ENCODE measurements around the gene ADAMTS19.

ADAMTS19 gene

DNA sequence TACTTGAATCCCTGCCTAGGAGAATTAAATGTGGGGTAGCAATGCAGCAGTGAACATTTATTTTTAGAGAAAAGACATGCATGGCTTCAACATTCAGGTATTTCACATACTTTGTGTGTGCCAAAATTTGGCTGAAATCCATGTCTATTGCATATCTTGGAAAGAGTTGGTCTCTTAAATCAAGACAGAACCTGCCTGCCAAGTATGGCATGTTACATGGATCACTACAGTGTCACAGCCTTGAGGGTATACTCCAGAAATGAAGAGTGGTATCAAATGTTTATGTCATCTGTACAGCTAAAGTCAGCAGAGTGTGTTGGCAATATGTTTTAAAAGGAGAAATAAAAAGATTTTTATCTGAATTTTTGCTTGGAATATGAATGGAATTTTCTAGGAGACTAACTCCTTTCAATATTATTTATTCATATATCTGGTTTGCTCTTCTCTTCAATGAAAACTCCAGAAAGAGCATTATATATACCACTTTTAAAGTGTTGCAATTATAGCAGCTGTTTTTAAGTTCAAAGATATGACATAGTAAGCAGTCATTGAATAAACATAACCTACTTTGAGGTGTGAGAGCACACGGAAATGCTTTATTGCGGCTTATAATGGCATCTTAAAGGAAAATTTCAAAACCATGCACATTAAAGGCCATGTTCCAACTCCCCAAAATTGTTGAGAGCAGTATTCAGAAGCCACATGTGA is 192.4 kb downstream of the ADAMTS19 start:
- no peak for TF ChIP-seq ZNF274 (IDR thresholded peaks at IDR 0.05; ENCODE audit: low read depth, low read length)
- H3K4me3 ChIP-seq (ENCODE audit: low read length) = no peak overlapping the region

DNA sequence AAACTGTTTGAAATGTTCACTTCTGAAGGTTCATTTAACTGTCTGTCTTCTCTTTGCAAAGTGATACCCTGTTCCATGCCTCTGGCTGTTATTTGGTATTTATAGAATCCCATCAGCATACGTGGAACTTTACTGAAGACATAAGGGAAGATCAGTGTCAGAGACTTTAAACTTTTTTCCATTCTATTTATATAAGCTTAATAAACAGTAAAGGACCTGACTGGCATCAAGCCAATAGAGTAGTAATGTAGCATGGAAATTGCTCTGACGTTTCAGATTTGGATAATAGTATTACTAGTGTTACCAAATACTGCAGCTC is 192.9 kb downstream of the ADAMTS19 start:
- no peak for TF ChIP-seq ZNF274 (IDR thresholded peaks at IDR 0.05; ENCODE audit: low read depth, low read length)
- H3K4me3 ChIP-seq (ENCODE audit: low read length) = no peak overlapping the region

DNA sequence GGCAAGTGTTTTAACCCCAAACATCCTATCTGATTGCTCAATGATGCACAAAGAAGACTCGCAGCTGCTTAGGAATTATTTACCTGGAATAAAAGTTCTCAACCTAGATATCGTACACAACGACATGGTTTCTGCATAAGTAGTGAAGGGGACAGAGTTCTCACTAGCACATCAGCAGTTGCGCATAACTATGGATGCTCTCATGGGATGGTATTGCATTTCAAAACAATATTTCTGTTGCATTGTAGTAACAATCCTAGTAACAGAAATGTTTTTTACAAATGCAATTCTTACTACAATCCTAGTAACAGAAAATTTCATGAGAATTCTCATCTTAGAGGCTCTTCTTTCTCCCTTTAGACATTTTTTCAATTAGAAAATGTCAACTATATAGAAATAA is 193.3 kb downstream of the ADAMTS19 start:
- TF ChIP-seq ZNF274 (IDR thresholded peaks at IDR 0.05; ENCODE audit: low read depth, low read length) = no peak
- no peak overlapping the region for H3K4me3 ChIP-seq (ENCODE audit: low read length)

DNA sequence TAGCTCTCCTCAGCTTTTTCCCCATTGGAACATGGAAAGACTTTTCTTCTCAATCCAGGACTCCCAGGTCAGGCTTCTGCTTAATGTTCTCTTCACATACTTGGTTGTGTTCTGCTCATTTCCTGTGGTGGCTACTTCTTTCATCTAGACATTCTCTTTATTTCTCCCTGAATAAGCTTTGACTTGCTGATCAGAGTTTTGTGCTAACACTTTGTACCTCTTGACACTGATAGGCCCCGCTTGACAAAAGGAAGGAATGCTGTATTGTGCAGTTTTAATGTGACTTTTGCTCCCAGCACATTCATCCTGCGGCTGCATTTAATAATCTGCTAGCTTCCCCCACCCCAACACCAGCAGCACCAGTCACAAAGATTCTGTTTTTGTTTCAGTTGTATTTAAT is 196.9 kb downstream of the ADAMTS19 start:
- no peak for TF ChIP-seq ZNF274 (IDR thresholded peaks at IDR 0.05; ENCODE audit: low read depth, low read length)
- no peak overlapping the region for H3K4me3 ChIP-seq (ENCODE audit: low read length)

DNA sequence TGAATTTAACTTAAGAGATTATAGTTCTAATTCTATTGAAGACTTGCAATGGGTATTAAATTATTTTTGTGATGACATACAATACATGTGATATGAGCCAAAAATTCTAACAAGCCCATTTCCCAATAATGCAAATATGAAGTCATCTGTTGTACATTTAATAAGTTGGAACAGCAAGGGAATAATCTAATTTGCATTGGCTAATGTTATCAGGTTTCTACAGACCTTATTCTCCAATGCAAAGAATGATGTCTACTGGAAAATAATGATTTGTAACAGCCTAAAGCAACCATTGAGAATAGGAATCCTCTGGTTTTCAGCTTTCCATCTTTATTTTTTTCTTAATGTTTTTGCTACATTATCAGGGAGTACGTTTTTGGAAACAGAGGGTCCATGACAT is 198.7 kb downstream of the ADAMTS19 start:
- TF ChIP-seq ZNF274 (IDR thresholded peaks at IDR 0.05; ENCODE audit: low read depth, low read length) = no peak
- H3K4me3 ChIP-seq (ENCODE audit: low read length) = no peak overlapping the region

DNA sequence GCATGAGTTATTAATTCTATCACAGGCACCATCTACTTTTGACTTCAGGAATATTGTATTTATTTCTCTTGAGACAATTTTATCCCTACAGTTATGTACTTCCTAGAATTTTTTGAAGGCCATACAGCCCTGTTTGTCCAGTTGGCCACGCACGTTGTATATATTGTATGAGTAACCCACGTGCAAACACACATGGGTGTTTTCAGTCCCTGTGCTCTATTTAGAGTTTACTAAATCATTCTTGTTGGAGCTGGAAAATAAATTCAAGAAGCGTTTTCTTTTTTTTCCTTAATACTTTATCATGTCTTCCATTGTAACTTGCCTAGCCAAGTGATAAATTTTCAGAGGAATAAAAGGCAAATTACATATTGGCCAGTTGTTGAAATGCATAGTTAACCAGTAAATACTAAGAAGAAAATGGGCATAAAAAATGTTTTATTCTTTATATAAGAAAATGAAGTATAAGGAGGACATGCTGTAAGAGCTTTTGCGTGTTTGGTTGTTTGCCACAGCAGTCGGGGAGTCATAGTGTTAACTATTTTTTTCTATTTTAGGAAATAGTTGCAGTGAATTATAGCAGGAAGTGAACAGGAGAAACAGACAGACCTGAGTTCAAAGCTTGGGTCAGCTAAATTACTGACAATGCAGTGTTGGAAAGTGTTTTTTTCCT is 201.4 kb downstream of the ADAMTS19 start:
- H3K4me3 ChIP-seq (ENCODE audit: low read length) = no peak overlapping the region
- TF ChIP-seq ZNF274 (IDR thresholded peaks at IDR 0.05; ENCODE audit: low read depth, low read length) = no peak

DNA sequence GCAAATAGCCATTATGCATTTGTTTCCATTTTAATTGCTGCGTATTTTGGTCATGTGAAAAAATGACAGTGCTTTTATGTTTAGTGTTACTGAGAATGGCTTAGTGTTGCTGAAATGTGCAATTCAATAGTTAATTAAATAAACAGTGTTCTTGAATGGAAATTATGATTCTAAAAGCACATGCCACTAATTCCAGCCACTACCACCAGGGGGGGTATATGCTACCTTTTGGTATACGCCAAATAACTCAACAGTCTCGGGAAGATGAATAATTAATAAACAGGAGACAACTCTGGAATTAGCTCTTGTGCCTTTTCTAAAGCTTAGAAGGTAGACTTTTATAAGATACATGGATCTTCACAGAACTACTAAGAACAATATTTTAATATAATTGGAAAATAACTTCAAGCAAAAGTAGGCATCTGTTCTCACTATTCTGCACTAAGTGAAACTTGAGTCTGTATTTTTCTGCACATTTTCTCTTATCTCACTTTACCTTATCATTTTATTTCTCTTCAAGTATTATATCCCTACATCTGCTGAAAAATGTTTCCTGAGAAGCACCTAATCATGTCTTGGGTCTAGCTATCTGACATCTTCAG is 204.3 kb downstream of the ADAMTS19 start:
- TF ChIP-seq ZNF274 (IDR thresholded peaks at IDR 0.05; ENCODE audit: low read depth, low read length) = no peak
- H3K4me3 ChIP-seq (ENCODE audit: low read length) = no peak overlapping the region

DNA sequence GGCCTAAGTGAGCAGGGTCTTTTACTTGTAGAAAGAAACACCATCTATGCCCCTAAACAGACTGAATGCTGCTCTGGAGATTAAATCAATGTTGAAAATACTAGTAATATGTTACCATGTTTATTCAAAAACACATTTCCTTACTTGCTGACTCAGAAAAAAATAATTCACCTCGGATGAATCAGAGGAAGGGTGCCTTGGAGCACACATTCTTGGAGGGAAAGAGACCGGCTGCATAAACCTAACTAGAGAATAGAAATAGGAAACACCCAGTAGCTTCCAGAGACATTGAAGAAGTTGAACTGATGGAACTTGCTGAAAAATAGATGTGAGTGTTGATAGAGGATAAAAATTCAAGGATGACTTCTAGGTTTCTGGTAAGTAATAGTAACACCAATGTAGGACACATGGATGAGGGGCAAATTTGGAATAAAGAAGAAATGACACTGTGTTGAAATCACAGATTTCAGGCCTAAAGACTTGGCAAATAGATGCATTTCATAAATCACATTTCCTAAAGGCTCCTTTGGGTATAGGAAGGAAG is 210.9 kb downstream of the ADAMTS19 start:
- no peak for TF ChIP-seq ZNF274 (IDR thresholded peaks at IDR 0.05; ENCODE audit: low read depth, low read length)
- H3K4me3 ChIP-seq (ENCODE audit: low read length) = no peak overlapping the region

DNA sequence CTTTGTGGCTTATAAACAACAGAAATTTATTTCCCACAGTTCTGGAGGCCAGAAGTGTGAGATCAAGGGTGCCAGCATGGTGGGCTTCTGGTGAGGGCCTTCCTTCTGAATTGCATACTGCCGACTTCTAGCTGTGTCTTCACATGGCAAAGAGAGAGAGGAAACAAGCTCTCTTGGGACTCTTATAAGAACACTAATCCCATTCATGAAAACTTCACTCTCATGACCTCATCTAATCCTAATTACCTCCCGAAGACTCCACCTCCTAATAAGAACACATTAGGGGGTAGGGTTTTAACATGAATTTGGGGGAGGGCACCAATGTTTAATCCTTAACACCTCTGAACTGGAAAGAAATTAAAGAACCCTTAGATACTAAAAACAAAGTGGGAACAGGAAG is 211.9 kb downstream of the ADAMTS19 start:
- TF ChIP-seq ZNF274 (IDR thresholded peaks at IDR 0.05; ENCODE audit: low read depth, low read length) = no peak
- H3K4me3 ChIP-seq (ENCODE audit: low read length) = no peak overlapping the region

DNA sequence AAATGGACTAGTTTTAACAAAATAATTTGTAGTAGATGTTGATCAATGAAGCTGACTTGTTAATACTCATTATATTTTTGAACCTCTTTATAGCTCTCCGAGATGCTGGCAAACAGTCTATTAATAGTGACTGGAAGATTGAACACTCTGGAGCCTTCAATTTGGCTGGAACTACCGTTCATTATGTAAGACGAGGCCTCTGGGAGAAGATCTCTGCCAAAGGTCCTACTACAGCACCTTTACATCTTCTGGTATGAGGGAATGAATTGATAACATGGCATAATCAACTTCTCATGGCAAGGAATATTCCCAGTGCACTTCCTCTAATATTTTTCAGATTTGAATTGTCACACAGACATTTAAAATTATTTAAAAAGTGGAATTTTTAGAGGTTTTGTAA is 219.6 kb downstream of the ADAMTS19 start:
- no peak for TF ChIP-seq ZNF274 (IDR thresholded peaks at IDR 0.05; ENCODE audit: low read depth, low read length)
- H3K4me3 ChIP-seq (ENCODE audit: low read length) = no peak overlapping the region

DNA sequence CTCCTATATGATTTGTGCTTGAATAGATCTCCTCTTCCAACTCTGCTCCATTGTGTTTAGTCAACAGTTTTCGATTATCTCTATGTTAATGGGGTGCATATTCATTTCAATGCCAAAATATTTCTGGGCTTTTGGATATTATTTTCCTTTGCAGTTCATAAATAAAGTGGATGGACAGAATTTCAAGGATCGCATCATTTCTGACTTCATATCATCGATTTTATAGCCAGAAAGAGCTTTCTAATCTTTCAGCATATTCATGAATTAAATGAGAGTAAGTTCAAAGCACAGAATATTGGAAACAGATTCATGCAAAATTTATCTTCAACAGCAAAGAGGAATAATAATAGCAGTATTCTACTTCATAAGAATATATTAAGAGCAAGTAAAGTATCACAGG is 227.8 kb downstream of the ADAMTS19 start:
- no peak overlapping the region for H3K4me3 ChIP-seq (ENCODE audit: low read length)
- TF ChIP-seq ZNF274 (IDR thresholded peaks at IDR 0.05; ENCODE audit: low read depth, low read length) = no peak

DNA sequence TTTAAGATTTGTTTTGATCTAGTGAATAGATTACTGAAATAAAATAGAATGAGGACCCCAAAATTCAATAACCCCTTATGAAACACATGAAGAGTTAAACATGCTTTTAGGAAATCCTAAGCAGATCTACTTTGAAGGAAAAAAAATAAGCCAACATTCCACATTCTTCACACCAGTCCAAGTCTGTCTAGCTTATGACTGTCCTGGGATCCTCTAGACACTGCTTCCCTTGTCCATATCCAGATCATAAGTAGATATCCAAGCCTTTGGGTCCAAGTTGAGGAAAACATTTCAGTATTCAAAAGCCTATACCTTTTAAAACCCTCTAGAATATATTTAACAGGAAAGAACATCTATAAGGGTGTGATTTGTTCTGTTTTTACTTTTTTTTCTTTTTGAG is 228.9 kb downstream of the ADAMTS19 start:
- no peak for TF ChIP-seq ZNF274 (IDR thresholded peaks at IDR 0.05; ENCODE audit: low read depth, low read length)
- H3K4me3 ChIP-seq (ENCODE audit: low read length) = no peak overlapping the region

DNA sequence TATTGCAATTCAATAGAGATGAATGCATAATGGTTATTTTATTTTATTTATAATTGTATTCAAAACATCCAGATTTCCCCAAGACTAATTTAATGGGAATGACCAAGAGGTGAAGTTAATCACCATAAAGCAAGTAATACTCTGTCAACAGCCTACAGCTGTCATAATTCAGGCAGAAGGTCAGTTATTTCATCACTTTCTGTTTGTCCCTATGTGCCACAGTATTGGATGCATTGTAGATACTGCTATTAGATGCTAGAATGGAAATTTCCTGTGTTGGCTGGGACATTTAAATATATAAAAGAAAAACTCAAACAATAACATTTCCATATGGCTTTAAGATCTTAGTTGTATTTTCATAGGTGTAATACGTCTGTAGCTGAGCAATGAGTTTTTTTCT is 231.1 kb downstream of the ADAMTS19 start:
- no peak overlapping the region for H3K4me3 ChIP-seq (ENCODE audit: low read length)
- TF ChIP-seq ZNF274 (IDR thresholded peaks at IDR 0.05; ENCODE audit: low read depth, low read length) = no peak

DNA sequence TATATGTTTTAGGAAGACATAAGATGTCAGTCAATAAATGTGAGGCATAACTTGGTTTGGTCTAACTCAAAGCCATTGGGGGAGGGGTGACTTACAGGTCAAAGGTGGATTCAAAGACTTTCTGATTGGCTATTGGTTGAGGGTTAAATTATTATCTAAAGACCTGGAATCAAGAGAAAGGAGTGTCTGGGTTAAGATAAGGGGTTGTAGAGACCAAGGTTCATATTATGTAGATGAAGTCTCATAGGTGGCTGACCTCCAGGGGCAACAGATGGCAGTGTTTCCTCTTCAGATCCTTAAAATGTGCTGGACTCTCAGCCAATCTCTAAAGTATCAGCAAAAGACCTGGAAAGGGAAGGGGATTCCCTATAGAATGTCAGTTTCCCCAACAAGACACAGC is 236.5 kb downstream of the ADAMTS19 start:
- no peak overlapping the region for H3K4me3 ChIP-seq (ENCODE audit: low read length)
- no peak for TF ChIP-seq ZNF274 (IDR thresholded peaks at IDR 0.05; ENCODE audit: low read depth, low read length)

DNA sequence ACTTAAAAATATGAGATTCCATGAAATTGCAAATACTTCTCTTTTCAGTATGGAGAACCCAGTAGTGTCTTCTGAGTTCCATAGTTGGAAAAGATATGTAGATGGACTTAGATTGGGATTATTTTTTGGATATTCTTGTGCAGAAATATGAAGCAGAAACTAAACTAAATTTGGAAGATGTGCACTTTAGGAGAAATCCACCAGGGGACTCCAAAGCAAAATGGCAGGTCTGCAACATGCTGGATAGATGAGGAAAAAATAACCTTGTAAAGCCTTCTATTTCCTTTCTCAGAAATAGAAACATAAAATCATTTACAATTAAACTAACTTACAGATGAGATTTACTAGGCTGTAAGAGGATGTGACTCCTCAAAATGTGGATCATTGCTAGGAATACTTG is 238.6 kb downstream of the ADAMTS19 start:
- no peak overlapping the region for H3K4me3 ChIP-seq (ENCODE audit: low read length)
- no peak for TF ChIP-seq ZNF274 (IDR thresholded peaks at IDR 0.05; ENCODE audit: low read depth, low read length)

All from GM08714 (cell line).